HCT116 (cell line): Measurements from ENCODE around the gene DNASE2B. TPM values are rescaled to one million over a fixed set of nuclear protein-coding genes. Genes with fewer than 3 reads are reported as not detected.

Source experiments
- ATAC-seq: fragments of 200-7000 bp; cut with Tn5 transposase; 2 replicates; pipeline ENCODE4 v1.9.1; 2020; ENCODE audit warnings: mild to moderate bottlenecking, moderate library complexity
- BruUV-seq: library from RNA; stranded (reverse); fragments of 400-500 nt; replicated peaks from 2 replicates; lab custom pipeline; 2021; lab: Mats Ljungman, UMichigan
- CTCF ChIA-PET: fragments of 300-600 bp; sonication (Branson Sonifier 250); formaldehyde crosslinking; loops from one replicate; lab custom pipeline; 2021; ENCODE audit warnings: antibody characterized with exemption; lab: Charles Lee
- POLR2A ChIA-PET: fragments of 300-600, 350-600 bp; sonication (Branson Sonifier 250); formaldehyde crosslinking; loops from one replicate; lab custom pipeline; 2021; ENCODE audit warnings: antibody characterized with exemption; lab: Charles Lee
- RAD21 ChIA-PET, 2 experiments: fragments of 300-600 bp; sonication (Branson Sonifier 250); formaldehyde crosslinking; loops; one replicate each; lab custom pipeline; 2023; ENCODE audit warnings: low total read pairs in 2 of 2; ENCODE audit not compliant: uncharacterized antibody in 2 of 2, unreplicated experiment in 2 of 2, low non-redundant PET in 1 of 2; lab: Charles Lee
- DNase-seq: peaks from one replicate; pipeline ENCODE4 v3.0.0-alpha.2; 2010; ENCODE audit warnings: low read depth, low spot score
- H2AFZ ChIP-seq: fragments of 200-600 bp; shearing (Covaris generic), sonication (generic); 2 replicates; pipeline ENCODE4 v1.6.1; 2017; ENCODE audit warnings: low read depth, mixed run types, mixed read lengths, antibody characterized with exemption, low read length; ENCODE audit not compliant: poor library complexity, severe bottlenecking
- H3K27ac ChIP-seq: 2 replicates; pipeline ENCODE4 v1.5.1; 2012; ENCODE audit warnings: low read depth, low read length
- H3K27me3 ChIP-seq: fragments of 200-600 bp; sonication (generic); 2 replicates; pipeline ENCODE4 v1.6.1; 2016; ENCODE audit warnings: mixed run types, low read length, mixed read lengths; ENCODE audit not compliant: insufficient read depth
- H3K36me3 ChIP-seq, 2 experiments: fragments of 200-500 bp in 1 of 2; fragments of 200-600 bp in 1 of 2; sonication (Bioruptor generic) in 1 of 2; sonication (generic) in 1 of 2; 2 replicates each; pipeline versions ENCODE4 v1.5.1 to v1.6.1; 2014 to 2016; ENCODE audit warnings: low read length in 2 of 2, inconsistent platforms in 1 of 2, mixed read lengths in 1 of 2, mixed run types in 1 of 2; ENCODE audit not compliant: insufficient read depth in 2 of 2, control insufficient read depth in 1 of 2
- H3K4me1 ChIP-seq, 2 experiments: fragments of 200-600 bp in 1 of 2; sonication (generic) in 1 of 2; 2 replicates each; pipeline versions ENCODE4 v1.5.1 to v1.6.1; 2012 to 2017; ENCODE audit warnings: low read length in 2 of 2, inconsistent platforms in 1 of 2, mild to moderate bottlenecking in 1 of 2, mixed read lengths in 1 of 2, mixed run types in 1 of 2, moderate library complexity in 1 of 2; ENCODE audit not compliant: insufficient read depth in 2 of 2, control insufficient read depth in 1 of 2
- H3K4me2 ChIP-seq: fragments of 200-600 bp; sonication (generic); 2 replicates; pipeline ENCODE4 v1.6.1; 2017; ENCODE audit warnings: mixed run types, low read length, mixed read lengths
- H3K4me3 ChIP-seq, 2 experiments: fragments of 200-600 bp in 1 of 2; sonication (generic) in 1 of 2; replicated peaks in 1 of 2; 2 replicates each; pipeline ENCODE4 v1.5.1; 2011 to 2016; ENCODE audit warnings: low read length in 2 of 2, control low read depth in 1 of 2, low read depth in 1 of 2, mild to moderate bottlenecking in 1 of 2, mixed read lengths in 1 of 2, mixed run types in 1 of 2
- H3K79me2 ChIP-seq: fragments of 200-600 bp; sonication (generic); 2 replicates; pipeline ENCODE4 v1.6.1; 2017; ENCODE audit warnings: mild to moderate bottlenecking, mixed run types, low read length, moderate library complexity, mixed read lengths; ENCODE audit not compliant: insufficient read depth
- H3K9ac ChIP-seq: fragments of 200-600 bp; sonication (generic); 2 replicates; pipeline ENCODE4 v1.6.1; 2016; ENCODE audit warnings: low read length, mixed read lengths
- H3K9me2 ChIP-seq: fragments of 200-600 bp; sonication (generic), shearing (Covaris generic); 2 replicates; pipeline ENCODE4 v1.6.1; 2017; ENCODE audit warnings: mixed run types, mild to moderate bottlenecking, moderate library complexity; ENCODE audit not compliant: insufficient read depth
- H3K9me3 ChIP-seq, 2 experiments: fragments of 200-500 bp in 1 of 2; fragments of 200-600 bp in 1 of 2; sonication (Bioruptor generic) in 1 of 2; sonication (generic) in 1 of 2; 2 replicates each; pipeline ENCODE4 v1.6.1; 2014 to 2017; ENCODE audit warnings: low read length in 2 of 2, mixed read lengths in 2 of 2, inconsistent platforms in 1 of 2, low read depth in 1 of 2, mild to moderate bottlenecking in 1 of 2, mixed run types in 1 of 2, moderate library complexity in 1 of 2; ENCODE audit not compliant: control insufficient read depth in 1 of 2, insufficient read depth in 1 of 2
- H4K20me1 ChIP-seq: fragments of 200-600 bp; sonication (generic), shearing (Covaris generic); 2 replicates; pipeline ENCODE4 v1.6.1; 2017; ENCODE audit warnings: mixed run types, mild to moderate bottlenecking, moderate library complexity; ENCODE audit not compliant: insufficient read depth
- CBX3 ChIP-seq: IDR thresholded peaks from 2 replicates; pipeline ENCODE4 v1.6.1; 2012; ENCODE audit warnings: low read depth
- CEBPB ChIP-seq: IDR thresholded peaks from 2 replicates; pipeline ENCODE4 v1.6.1; 2012; ENCODE audit warnings: low read depth
- EGR1 ChIP-seq: IDR thresholded peaks from 2 replicates; pipeline ENCODE4 v1.6.1; 2012; ENCODE audit warnings: low read depth
- ELF1 ChIP-seq: IDR thresholded peaks from 2 replicates; pipeline ENCODE4 v1.6.1; 2012; ENCODE audit warnings: low read depth, borderline replicate concordance
- EZH2 ChIP-seq: fragments of 200-600 bp; sonication (generic); IDR thresholded peaks from 2 replicates; pipeline ENCODE4 v1.6.1; 2017; ENCODE audit warnings: antibody characterized with exemption, mixed run types
- FOSL1 ChIP-seq: IDR thresholded peaks from 2 replicates; pipeline ENCODE4 v1.6.1; 2012; ENCODE audit warnings: low read depth
- JUND ChIP-seq: IDR thresholded peaks from 2 replicates; pipeline ENCODE4 v1.6.1; 2012
- MAX ChIP-seq: IDR thresholded peaks from 2 replicates; pipeline ENCODE4 v1.6.1; 2012
- POLR2A ChIP-seq: IDR thresholded peaks from 2 replicates; pipeline ENCODE4 v1.7.0; 2011; ENCODE audit warnings: borderline replicate concordance; ENCODE audit not compliant: insufficient read depth, insufficient read length; ENCODE audit errors: extremely low read depth
- POLR2AphosphoS5 ChIP-seq: IDR thresholded peaks from 2 replicates; pipeline ENCODE4 v1.6.1; 2011; ENCODE audit warnings: mild to moderate bottlenecking, low read depth, low read length, moderate library complexity
- RAD21 ChIP-seq: IDR thresholded peaks from 2 replicates; pipeline ENCODE4 v1.6.1; 2012; ENCODE audit warnings: low read depth, mild to moderate bottlenecking
- REST ChIP-seq: IDR thresholded peaks from 2 replicates; pipeline ENCODE4 v1.6.1; 2012; ENCODE audit warnings: low read depth
- SRF ChIP-seq: IDR thresholded peaks from 2 replicates; pipeline ENCODE4 v1.6.1; 2012; ENCODE audit warnings: low read depth
- ZBTB33 ChIP-seq: IDR thresholded peaks from 2 replicates; pipeline ENCODE4 v1.6.1; 2011; ENCODE audit warnings: mild to moderate bottlenecking, low read length, moderate library complexity; ENCODE audit not compliant: insufficient replicate concordance; ENCODE audit errors: extremely low read depth
- ZFX ChIP-seq: fragments of 450-650 bp; IDR thresholded peaks from 2 replicates; pipeline ENCODE4 v1.6.1; 2017
- ZNF274 ChIP-seq: fragments of 200-500 bp; sonication (Bioruptor generic); IDR thresholded peaks from 2 replicates; pipeline ENCODE4 v1.6.1; 2014; ENCODE audit warnings: mild to moderate bottlenecking, low read depth, low read length, inconsistent platforms
- intact Hi-C: fragments of 100-400 bp; cut with micrococcal nuclease; formaldehyde crosslinking; loops from 2 replicates; pipeline ENCODE4 v1.10.0; 2022
- total RNA-seq: library from RNA; stranded (reverse); gene quantifications from one replicate; pipeline ENCODE4 v1.2.1, GENCODE V29; 2021; ENCODE audit not compliant: unreplicated experiment
- TF ChIP-seq, protein P1 (sequence below), 3 experiments: fragments of 200-600 bp in 1 of 3; sonication (generic) in 1 of 3; IDR thresholded peaks in 2 of 3; conservative IDR thresholded peaks in 1 of 3; 2 replicates each; pipeline ENCODE4 v1.5.1; 2012 to 2017; ENCODE audit warnings: low read depth in 2 of 3, low read length in 2 of 3, antibody characterized with exemption in 1 of 3, borderline replicate concordance in 1 of 3, control low read depth in 1 of 3, mild to moderate bottlenecking in 1 of 3, mixed read lengths in 1 of 3, mixed run types in 1 of 3, moderate library complexity in 1 of 3; ENCODE audit not compliant: insufficient read depth in 1 of 3
- TF ChIP-seq, protein P2 (sequence below): IDR thresholded peaks from 2 replicates; pipeline ENCODE4 v1.6.1; 2012

DNASE2B gene
- total RNA-seq, 1 experiment from 2014 or later, result 0.42 TPM

GRCh38 chr1:84376000-84376910, 22.0 kb upstream of the DNASE2B start:
- H3K9me3 ChIP-seq, result no peaks in the 10 kb centered on the region
- intact Hi-C loops, result no loop called here

More at GRCh38 chr1:84376000-84376910, 22.0 kb upstream of the DNASE2B start:
- Histone ChIP-seq H3K36me3 (no peaks in the 10 kb centered on the region), H3K27ac (no peak overlapping the region), H3K4me3 (no peak overlapping the region), H3K9ac (no peak overlapping the region), H3K4me1 (peaks cover 27 to 40% of the 10 kb centered on the region in 2 experiments), H2AFZ (no peak overlapping the region), H3K4me2 (no peak overlapping the region), H4K20me1 (no peaks in the 10 kb centered on the region), H3K9me2 (no peaks in the 10 kb centered on the region), H3K27me3 (no peaks in the 10 kb centered on the region), H3K79me2 (no peaks in the 10 kb centered on the region)
- no peak for DNase-seq
- ChIA-PET POLR2A (interaction anchor here (1.6 to 1.9 kb wide), 2 partner anchors 10 to 74 kb away, joined by 3 to 7 read pairs; no protein-coding TSS in a partner anchor), RAD21 (no interaction called here), CTCF (no interaction called here)
- TF ChIP-seq ZNF274 (no peak), ZFX (no peak), ELF1 (no peak), FOSL1 (no peak), SRF (no peak), POLR2A (no peak), POLR2AphosphoS5 (no peak), ZBTB33 (no peak), CBX3 (no peak), REST (no peak), MAX (no peak), EGR1 (no peak), CEBPB (no peak), EZH2 (no peak), RAD21 (no peak), JUND (no peak)
- TF ChIP-seq, protein P1, sequence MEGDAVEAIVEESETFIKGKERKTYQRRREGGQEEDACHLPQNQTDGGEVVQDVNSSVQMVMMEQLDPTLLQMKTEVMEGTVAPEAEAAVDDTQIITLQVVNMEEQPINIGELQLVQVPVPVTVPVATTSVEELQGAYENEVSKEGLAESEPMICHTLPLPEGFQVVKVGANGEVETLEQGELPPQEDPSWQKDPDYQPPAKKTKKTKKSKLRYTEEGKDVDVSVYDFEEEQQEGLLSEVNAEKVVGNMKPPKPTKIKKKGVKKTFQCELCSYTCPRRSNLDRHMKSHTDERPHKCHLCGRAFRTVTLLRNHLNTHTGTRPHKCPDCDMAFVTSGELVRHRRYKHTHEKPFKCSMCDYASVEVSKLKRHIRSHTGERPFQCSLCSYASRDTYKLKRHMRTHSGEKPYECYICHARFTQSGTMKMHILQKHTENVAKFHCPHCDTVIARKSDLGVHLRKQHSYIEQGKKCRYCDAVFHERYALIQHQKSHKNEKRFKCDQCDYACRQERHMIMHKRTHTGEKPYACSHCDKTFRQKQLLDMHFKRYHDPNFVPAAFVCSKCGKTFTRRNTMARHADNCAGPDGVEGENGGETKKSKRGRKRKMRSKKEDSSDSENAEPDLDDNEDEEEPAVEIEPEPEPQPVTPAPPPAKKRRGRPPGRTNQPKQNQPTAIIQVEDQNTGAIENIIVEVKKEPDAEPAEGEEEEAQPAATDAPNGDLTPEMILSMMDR (IDR thresholded peaks at IDR 0.05 in 2 of 3, conservative IDR thresholded peaks at IDR 0.05 in 1 of 3; ENCODE audit: borderline replicate concordance in 1 of 3, insufficient read depth in 1 of 3, low read depth in 2 of 3, low read length in 2 of 3), result no peak
- TF ChIP-seq, protein P2, sequence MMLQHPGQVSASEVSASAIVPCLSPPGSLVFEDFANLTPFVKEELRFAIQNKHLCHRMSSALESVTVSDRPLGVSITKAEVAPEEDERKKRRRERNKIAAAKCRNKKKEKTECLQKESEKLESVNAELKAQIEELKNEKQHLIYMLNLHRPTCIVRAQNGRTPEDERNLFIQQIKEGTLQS, result no peak
- ATAC-seq, result no peak
- BruUV-seq, result no TSS peak
